Stimulated activated CD4-positive, alpha-beta T cell treated with anti-CD3 and anti-CD28 coated beads, Interleukin-4, amount 100 ng/mL, for 48 hours (primary cell): ENCODE results near the gene GOLGA8H.
A peak's percentile ranks its signal among the peaks of the same experiment; 100 is the strongest.
"Not testable (repeated sequence)": the region's sequence is repeated elsewhere in the genome, so short reads cannot be mapped to it uniquely, and the experiment has no call there.

Experiments
- DNase-seq, 2 donors: peaks; one replicate each; pipeline ENCODE4 v3.0.0-alpha.2; 2020; ENCODE audit warnings: low read depth in 2 of 2

The GOLGA8H gene, protein sequence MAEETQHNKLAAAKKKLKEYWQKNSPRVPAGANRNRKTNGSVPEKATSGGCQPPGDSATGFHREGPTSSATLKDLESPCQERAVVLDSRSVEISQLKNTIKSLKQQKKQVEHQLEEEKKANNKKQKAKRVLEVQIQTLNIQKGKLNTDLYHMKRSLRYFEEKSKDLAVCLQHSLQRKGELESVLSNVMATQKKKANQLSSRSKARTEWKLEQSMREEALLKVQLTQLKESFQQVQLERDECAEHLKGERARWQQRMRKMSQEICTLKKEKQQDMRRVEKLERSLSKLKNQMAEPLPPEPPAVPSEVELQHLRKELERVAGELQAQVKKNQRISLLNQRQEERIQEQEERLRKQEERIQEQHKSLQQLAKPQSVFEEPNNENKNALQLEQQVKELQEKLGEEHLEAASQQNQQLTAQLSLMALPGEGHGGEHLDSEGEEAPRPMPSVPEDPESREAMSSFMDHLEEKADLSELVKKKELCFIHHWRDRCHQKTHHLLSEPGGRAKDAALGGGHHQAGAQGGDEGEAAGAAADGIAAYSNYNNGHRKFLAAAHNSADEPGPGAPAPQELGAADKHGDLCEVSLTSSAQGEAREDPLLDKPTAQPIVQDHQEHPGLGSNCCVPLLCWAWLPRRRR

DNA sequence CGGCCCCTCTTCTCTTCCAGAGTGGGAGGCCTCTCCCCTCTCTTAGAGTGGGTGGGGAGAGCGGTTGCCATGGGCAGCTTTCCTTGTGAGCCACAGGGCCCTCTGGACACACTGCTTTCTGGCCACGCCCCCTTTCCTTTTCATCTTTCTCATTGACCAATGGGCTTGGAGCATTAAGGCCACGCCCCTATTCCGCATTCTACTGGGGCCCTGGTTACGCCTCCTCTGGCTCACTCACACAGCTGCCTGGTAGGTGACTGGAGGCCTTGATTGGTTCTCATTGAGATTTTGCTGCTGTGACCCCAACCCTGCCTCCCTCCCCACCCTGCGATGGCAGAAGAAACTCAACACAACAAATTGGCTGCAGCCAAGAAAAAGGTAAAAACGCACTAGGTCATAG lies at the start of gene GOLGA8H:
GOLGA8H (plus strand) TSS at position 233 of the 400 bp plus-strand sequence; CDS start at position 331, 98 bp downstream.
- DNase-seq: not testable (repeated sequence)

GRCh38 chr15:30566949-30567348 lies 36.9 kb upstream of the GOLGA8H start:
- DNase-seq: not testable (repeated sequence)

DNA sequence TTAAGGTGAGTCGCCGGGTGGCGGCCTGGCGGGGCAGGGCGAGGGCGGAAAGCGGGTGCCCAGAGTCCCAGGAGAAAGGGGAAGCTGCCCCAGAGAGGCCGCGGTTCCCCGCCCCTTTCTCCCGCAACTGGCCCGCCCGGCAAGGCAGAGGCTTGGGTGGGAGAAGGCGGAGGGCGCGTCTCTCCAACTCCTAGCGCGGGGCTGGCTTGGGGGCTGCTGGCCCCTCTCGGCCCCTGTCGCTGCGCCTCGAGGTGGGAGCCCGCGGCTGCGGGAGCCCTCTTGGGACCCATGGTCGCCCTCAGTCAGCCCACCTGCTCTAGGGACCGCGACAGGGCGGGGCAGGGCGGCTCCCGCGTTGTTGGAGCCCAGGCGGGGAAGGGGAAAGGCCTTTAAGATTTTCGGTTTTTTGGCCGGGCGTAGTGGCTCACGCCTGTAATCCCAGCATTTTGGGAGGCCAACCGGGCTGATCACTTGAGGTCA lies 30.8 kb upstream of the GOLGA8H start:
- not testable (repeated sequence) for DNase-seq

- DNase-seq: not testable (repeated sequence)
Observed at GRCh38 chr15:30579394-30579970, 24.3 kb upstream of the GOLGA8H start.

GRCh38 chr15:30580716-30581115 lies 23.1 kb upstream of the GOLGA8H start:
- DNase-seq: not testable (repeated sequence)

- DNase-seq: not testable (repeated sequence)
Observed at GRCh38 chr15:30598953-30599352, 4.9 kb upstream of the GOLGA8H start.

- DNase-seq: not testable (repeated sequence)
Observed at GRCh38 chr15:30612271-30612670, 8.4 kb downstream of the GOLGA8H start.

DNA sequence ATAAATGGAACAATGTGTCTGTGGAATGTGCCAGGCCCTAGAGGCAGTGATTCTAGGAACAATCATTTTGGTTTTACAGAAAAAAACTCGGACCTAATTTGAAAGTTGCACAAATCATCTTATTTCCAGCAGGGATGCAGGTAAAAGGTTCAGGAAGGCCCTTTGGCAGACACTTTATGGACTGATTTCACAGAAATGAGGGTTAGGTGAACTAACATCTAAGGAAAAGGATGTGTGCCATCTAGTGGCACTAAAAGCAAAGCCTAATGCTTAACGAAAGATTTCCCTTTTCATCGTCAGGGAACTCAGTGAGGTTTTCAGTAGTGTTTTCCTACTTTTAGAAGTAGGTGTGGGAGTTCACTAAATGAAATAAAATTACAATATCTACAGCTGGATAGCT lies 17.5 kb downstream of the GOLGA8H start:
- not testable (repeated sequence) for DNase-seq

- peak; percentile 90 to 93 for DNase-seq
Observed at GRCh38 chr15:30625436-30626193, 21.8 kb downstream of the GOLGA8H start, which contains the start of gene ARHGAP11B. Gene ARHGAP11B, plus strand, starts transcription at chr15:30626128.

DNA sequence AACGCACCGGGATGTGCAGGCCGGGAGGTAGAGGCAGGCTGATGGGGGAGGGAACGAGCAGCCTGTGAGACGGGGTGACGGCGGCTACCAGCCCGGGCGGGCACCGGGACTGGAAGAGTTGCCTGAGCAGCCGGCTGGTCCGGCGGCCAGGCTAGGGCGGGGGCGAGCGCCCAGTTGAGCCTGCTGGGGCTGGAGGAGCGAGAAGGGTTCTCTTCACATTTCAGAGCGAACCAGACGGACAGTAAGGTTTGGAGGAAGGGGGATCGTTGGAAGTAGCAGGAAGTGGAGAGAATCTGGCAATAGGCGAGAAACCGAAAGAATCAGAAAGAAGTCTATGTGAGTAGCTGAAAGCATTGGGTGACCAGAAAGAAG lies 22.4 kb downstream of the GOLGA8H start:
- not testable (repeated sequence) for DNase-seq

DNA sequence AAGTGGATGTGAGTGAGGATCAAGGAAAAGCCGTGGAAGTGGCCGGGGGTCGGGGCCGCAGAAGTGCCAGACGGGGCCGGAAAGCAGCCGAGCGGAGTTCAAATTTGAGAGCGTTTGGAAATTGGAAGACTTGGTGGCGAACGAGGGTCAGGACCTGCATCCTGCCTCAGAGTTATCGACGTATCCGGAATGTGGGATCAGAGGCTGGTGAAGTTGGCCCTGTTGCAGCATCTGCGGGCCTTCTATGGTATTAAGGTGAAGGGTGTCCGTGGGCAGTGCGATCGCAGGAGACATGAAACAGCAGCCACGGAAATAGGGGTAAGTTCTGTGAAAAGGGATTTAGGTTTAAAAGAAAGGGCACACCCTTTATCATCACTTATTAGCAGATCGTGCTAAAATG lies 22.8 kb downstream of the GOLGA8H start:
- DNase-seq: not testable (repeated sequence)

GRCh38 chr15:30650012-30650929 lies 46.4 kb downstream of the GOLGA8H start:
- DNase-seq: no peak

DNA sequence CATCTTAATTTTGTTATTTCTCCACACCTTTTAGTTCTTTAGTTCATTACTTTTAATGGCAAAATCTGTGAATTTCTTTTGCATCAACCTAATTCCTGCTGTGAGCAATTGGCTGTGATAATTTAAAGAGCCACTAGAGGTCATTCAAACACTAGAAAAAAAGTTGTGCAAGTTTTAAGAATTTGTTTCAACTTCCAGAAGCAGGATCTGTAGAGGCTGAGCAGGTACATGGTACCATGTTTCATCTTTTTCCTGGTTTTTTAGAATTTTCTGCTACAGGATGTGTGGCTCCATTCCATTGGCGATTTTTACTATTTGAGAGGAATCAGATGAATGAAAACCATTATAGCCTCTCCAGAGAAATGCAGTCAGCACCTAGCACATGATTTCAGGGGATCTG lies 57.3 kb downstream of the GOLGA8H start:
- not testable (repeated sequence) for DNase-seq
